ENCODE data around the gene GNB1. TPM values are rescaled to one million over a fixed set of nuclear protein-coding genes. Genes with fewer than 3 reads are reported as not detected.
A peak's percentile ranks its signal among the peaks of the same experiment; 100 is the strongest.

The GNB1 gene
- total RNA-seq, 1 donor from 2014 or later = 427 TPM

GRCh38 chr1:1784933-1785332 lies 106.0 kb downstream of the GNB1 start:
- peaks cover 36% of the 10 kb centered on the region for H3K36me3 Mint-ChIP-seq (ENCODE audit: low read depth, unreplicated experiment)
- peaks cover 18% of the 10 kb centered on the region for H3K4me1 Mint-ChIP-seq (ENCODE audit: unreplicated experiment)
- no peak for TF ChIP-seq CTCF (IDR thresholded peaks at IDR 0.05; ENCODE audit: unreplicated experiment)
- H3K9me3 Mint-ChIP-seq (ENCODE audit: unreplicated experiment) = no peaks in the 10 kb centered on the region
- DNase-seq (ENCODE audit: low spot score) = no peak
- H3K27me3 Mint-ChIP-seq (ENCODE audit: unreplicated experiment) = peaks cover 10% of the 10 kb centered on the region
- no peak overlapping the region for H3K4me3 Mint-ChIP-seq (ENCODE audit: unreplicated experiment)
- H3K27ac Mint-ChIP-seq (ENCODE audit: unreplicated experiment) = no peak overlapping the region

GRCh38 chr1:1783320-1783719 lies 107.6 kb downstream of the GNB1 start:
- peaks cover 26% of the 10 kb centered on the region for H3K36me3 Mint-ChIP-seq (ENCODE audit: low read depth, unreplicated experiment)
- H3K9me3 Mint-ChIP-seq (ENCODE audit: unreplicated experiment) = no peaks in the 10 kb centered on the region
- peaks cover 20% of the 10 kb centered on the region for H3K4me1 Mint-ChIP-seq (ENCODE audit: unreplicated experiment)
- peak overlapping the region; percentile 70 for H3K27ac Mint-ChIP-seq (ENCODE audit: unreplicated experiment)
- peaks cover 12% of the 10 kb centered on the region for H3K27me3 Mint-ChIP-seq (ENCODE audit: unreplicated experiment)
- TF ChIP-seq CTCF (IDR thresholded peaks at IDR 0.05; ENCODE audit: unreplicated experiment) = no peak
- peak overlapping the region; percentile 67 for H3K4me3 Mint-ChIP-seq (ENCODE audit: unreplicated experiment)
- DNase-seq (ENCODE audit: low spot score) = no peak

GRCh38 chr1:1782399-1783221 lies 108.3 kb downstream of the GNB1 start:
- H3K4me1 Mint-ChIP-seq (ENCODE audit: unreplicated experiment) = peaks cover 20% of the 10 kb centered on the region
- H3K4me3 Mint-ChIP-seq (ENCODE audit: unreplicated experiment) = no peak overlapping the region
- DNase-seq (ENCODE audit: low spot score) = no peak
- H3K9me3 Mint-ChIP-seq (ENCODE audit: unreplicated experiment) = no peaks in the 10 kb centered on the region
- no peak overlapping the region for H3K27ac Mint-ChIP-seq (ENCODE audit: unreplicated experiment)
- TF ChIP-seq CTCF (IDR thresholded peaks at IDR 0.05; ENCODE audit: unreplicated experiment) = no peak
- H3K27me3 Mint-ChIP-seq (ENCODE audit: unreplicated experiment) = peaks cover 14% of the 10 kb centered on the region
- peaks cover 23% of the 10 kb centered on the region for H3K36me3 Mint-ChIP-seq (ENCODE audit: low read depth, unreplicated experiment)

- no peak for TF ChIP-seq CTCF (IDR thresholded peaks at IDR 0.05; ENCODE audit: unreplicated experiment)
- peaks cover 17% of the 10 kb centered on the region for H3K27me3 Mint-ChIP-seq (ENCODE audit: unreplicated experiment)
- no peak for DNase-seq (ENCODE audit: low spot score)
- no peaks in the 10 kb centered on the region for H3K9me3 Mint-ChIP-seq (ENCODE audit: unreplicated experiment)
- H3K36me3 Mint-ChIP-seq (ENCODE audit: low read depth, unreplicated experiment) = peaks cover 13% of the 10 kb centered on the region
- H3K4me3 Mint-ChIP-seq (ENCODE audit: unreplicated experiment) = no peak overlapping the region
- H3K27ac Mint-ChIP-seq (ENCODE audit: unreplicated experiment) = no peak overlapping the region
- peaks cover 27% of the 10 kb centered on the region for H3K4me1 Mint-ChIP-seq (ENCODE audit: unreplicated experiment)
Measured at GRCh38 chr1:1781526-1781903, 109.4 kb downstream of the GNB1 start.

Measured in endothelial cell (in vitro differentiated cells).